ENCODE measurements around the gene ARHGEF16. TPM values are rescaled to one million over a fixed set of nuclear protein-coding genes. Genes with fewer than 3 reads are reported as not detected.

Gene ARHGEF16
- total and polyA plus RNA-seq, 7 donors, result 0.41 to 51.8 (median 2.2) TPM

DNA sequence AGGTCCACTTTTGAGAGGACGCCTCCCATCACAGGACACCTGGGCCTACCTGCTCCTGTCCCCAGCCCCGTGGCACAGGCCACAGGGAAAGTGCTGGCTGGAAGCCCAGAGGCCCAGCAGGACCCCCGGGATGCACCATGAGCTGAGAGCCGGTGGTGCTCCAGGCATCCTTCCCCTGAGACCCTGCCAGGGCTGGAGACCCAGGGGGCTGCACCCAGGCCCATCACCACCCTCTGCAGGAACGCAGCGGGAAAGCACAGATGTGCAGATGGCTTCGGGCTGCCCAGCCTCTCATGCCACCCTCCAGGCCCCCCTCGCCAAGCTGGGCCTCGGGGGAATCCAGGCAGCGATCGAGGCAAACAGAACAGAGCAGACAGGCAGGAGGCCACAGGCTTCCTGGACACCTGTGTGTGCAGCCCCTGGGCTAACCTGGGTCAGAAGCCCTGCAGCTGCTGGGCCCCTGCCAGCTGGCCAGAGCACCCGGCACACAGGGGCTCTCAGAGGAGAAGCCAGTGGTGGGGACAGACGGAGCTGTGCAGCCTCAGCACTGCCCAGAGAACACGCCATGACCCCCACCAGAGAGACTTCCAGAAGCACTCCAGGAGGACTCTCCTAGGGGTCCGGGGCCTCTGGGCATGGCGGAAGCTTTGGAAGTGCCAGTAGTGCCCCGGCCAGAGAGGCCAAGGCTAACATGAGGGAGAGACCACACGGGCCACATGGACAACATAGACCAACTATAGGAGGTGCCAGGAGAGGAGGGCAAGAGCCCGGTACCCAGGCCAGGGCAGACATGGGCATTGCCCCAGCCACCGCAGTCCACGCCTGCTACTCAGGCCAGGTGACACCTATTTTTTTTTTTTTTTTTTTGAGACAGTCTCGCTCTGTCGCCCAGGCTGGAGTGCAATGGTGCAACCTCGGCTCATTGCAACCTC, 71.4 kb downstream of the ARHGEF16 start:
- Histone ChIP-seq H3K4me1 (peaks cover 0 to 19% (median 18%) of the 10 kb centered on the region in 4 donors), H3K9me3 (no peaks in the 10 kb centered on the region), H3K4me3 (no peak overlapping the region), H3K27ac (no peak overlapping the region), H3K27me3 (peaks cover 0 to 11% (median 3%) of the 10 kb centered on the region in 3 donors), H3K36me3 (no peaks in the 10 kb centered on the region)
- TF ChIP-seq CTCF (IDR thresholded peaks at IDR 0.05) (no peak), EP300 (IDR thresholded peaks at IDR 0.05) (no peak), POLR2AphosphoS5 (IDR thresholded peaks at IDR 0.05) (no peak), POLR2A (IDR thresholded peaks at IDR 0.05) (no peak)
- WGBS, 2 donors, result 79 to 88% methylated on average over 24 of the region's 24 CpGs
- intact Hi-C loops (cut with DNase I), result no loop called here
- DNase-seq, result no peak

DNA sequence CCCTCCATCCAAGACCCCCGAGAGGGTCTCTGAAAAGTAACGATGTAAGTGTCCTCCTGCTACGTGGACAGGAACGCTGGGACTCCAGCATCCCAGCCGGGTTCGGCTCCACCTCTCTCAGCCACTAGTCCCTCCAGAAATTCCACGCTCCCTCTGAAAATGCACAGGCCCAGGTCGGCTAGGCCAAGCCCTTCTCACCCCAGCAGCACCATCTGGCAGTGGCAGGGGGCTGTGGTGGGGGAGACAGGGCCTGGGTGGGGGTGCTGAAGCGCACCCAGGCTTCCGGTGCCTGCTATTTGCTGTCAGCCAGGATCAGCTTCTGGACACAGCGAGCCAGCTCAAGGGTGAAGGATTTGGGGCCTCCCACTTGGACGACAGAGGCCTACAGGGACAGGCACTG, 73.3 kb downstream of the ARHGEF16 start:
- WGBS, 2 donors, result 89% methylated on average over 12 of the region's 12 CpGs
- peaks cover 0 to 31% (median 28%) of the 10 kb centered on the region in 4 donors for H3K4me1 ChIP-seq
- no peak for TF ChIP-seq CTCF (IDR thresholded peaks at IDR 0.05)
- no peak for TF ChIP-seq POLR2AphosphoS5 (IDR thresholded peaks at IDR 0.05)
- no peak for TF ChIP-seq POLR2A (IDR thresholded peaks at IDR 0.05)
- TF ChIP-seq EP300 (IDR thresholded peaks at IDR 0.05), result no peak
- no peaks in the 10 kb centered on the region for H3K9me3 ChIP-seq
- H3K4me3 ChIP-seq, result no peak overlapping the region
- H3K36me3 ChIP-seq, result no peaks in the 10 kb centered on the region
- H3K27ac ChIP-seq, result no peak overlapping the region
- DNase-seq, result no peak
- intact Hi-C loops (cut with DNase I), result no loop called here
- peaks cover 0 to 13% (median 3%) of the 10 kb centered on the region in 3 donors for H3K27me3 ChIP-seq

- Histone ChIP-seq H3K9me3 (no peaks in the 10 kb centered on the region), H3K4me3 (no peak overlapping the region), H3K4me1 (peaks cover 0 to 31% (median 28%) of the 10 kb centered on the region in 4 donors), H3K27ac (no peak overlapping the region), H3K36me3 (no peaks in the 10 kb centered on the region), H3K27me3 (peaks cover 0 to 13% (median 3%) of the 10 kb centered on the region in 3 donors)
- DNase-seq, result no peak
- intact Hi-C loops (cut with DNase I), result no loop called here
- WGBS, 2 donors, result 34 to 77% methylated on average over 17 of the region's 17 CpGs
- TF ChIP-seq POLR2AphosphoS5 (IDR thresholded peaks at IDR 0.05), result no peak
- TF ChIP-seq CTCF (IDR thresholded peaks at IDR 0.05), result no peak
Observed at GRCh38 chr1:3529099-3529729, 74.7 kb downstream of the ARHGEF16 start.

DNA sequence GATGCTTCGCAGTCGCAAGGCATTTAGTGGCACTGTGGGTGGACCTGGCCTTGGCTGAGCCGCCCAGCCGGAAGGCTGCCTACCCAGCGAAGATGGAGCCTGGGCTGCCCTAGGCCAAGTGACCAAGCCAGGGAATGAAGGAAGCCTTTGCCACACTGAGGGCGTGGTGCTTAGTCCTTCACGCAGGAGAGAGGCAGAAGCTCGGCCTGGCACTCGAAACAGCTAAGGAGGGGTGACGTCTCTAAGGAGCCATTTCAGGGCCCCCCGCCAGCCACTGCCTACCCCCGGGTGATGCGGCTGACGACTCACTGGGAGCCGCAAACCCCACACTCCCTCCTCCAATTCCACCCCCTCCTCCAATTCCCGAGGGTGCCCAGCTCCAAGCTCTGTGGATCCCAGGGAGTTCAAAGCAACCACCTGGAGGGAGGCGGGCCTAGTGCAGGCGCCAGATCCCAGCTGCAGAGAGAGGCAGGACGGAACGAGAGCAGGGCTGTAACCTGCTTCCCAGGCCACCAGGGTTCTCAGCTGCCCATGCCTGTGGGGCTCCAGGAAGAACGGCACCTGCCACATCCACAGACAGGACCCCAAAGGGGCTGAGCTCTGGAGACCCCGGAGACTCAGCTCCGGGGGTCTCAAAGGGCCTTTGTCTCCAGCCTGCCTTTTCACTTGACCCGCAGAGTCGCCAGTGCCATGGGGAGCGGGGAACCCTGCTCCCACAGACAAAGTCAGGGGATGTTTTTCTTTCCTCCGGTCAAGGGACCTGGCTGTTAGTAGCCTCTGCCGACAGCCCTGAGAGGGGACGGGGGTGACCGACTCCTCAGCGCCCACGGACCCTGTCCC, 75.8 kb downstream of the ARHGEF16 start:
- no peaks in the 10 kb centered on the region for H3K9me3 ChIP-seq
- no peaks in the 10 kb centered on the region for H3K36me3 ChIP-seq
- H3K4me1 ChIP-seq, result peaks cover 0 to 31% (median 28%) of the 10 kb centered on the region in 4 donors
- DNase-seq, result no peak
- intact Hi-C loops (cut with DNase I), result no loop called here
- H3K27me3 ChIP-seq, result peaks cover 0 to 13% (median 3%) of the 10 kb centered on the region in 3 donors
- H3K4me3 ChIP-seq, result peak overlapping the region; percentile 30 to 71 (median 60)
- TF ChIP-seq EP300 (IDR thresholded peaks at IDR 0.05), result no peak
- TF ChIP-seq POLR2AphosphoS5 (IDR thresholded peaks at IDR 0.05), result no peak
- no peak for TF ChIP-seq CTCF (IDR thresholded peaks at IDR 0.05)
- H3K27ac ChIP-seq, result peak overlapping the region; percentile 48 to 80 (median 73)
- WGBS, 2 donors, result 11 to 40% methylated on average over 32 of the region's 32 CpGs

Other genes starting within 250 kb of the ARHGEF16 start
- gene MEGF6, start 156.8 kb downstream of the ARHGEF16 start, total RNA-seq, result 10 to 100 TPM in 2 of 4 donors, 1 to 10 TPM in 2; 4.3 to 31.9 (median 12.2) TPM
- gene MEGF6, start 156.8 kb downstream of the ARHGEF16 start, polyA plus RNA-seq, result 1 to 10 TPM in 2 of 3 donors, not detected in 1; 2.4 to 9.8 TPM
- 10 to 100 TPM; 34.9 to 51.8 (median 43.2) TPM for gene TPRG1L, start 170.3 kb downstream of the ARHGEF16 start, total RNA-seq
- gene TPRG1L, start 170.3 kb downstream of the ARHGEF16 start, polyA plus RNA-seq, result 100 to 1,000 TPM in 1 of 3 donors, 10 to 100 TPM in 2; 43.6 to 105 (median 85.9) TPM
- gene WRAP73, start 195.4 kb downstream of the ARHGEF16 start, total RNA-seq, result 10 to 100 TPM; 11.4 to 17.2 (median 14.8) TPM
- 10 to 100 TPM; 17.4 to 24.2 (median 18.7) TPM for gene WRAP73, start 195.4 kb downstream of the ARHGEF16 start, polyA plus RNA-seq
- not detected for gene TP73, start 197.9 kb downstream of the ARHGEF16 start, total RNA-seq
- under 1 TPM in 2 of 3 donors, not detected in 1; 0.22 to 0.69 TPM for gene TP73, start 197.9 kb downstream of the ARHGEF16 start, polyA plus RNA-seq